ENCODE measurements around the gene RBBP4.
"Not testable (repeated sequence)": the region's sequence is repeated elsewhere in the genome, so short reads cannot be mapped to it uniquely, and the experiment has no call there.

The RBBP4 gene

DNA sequence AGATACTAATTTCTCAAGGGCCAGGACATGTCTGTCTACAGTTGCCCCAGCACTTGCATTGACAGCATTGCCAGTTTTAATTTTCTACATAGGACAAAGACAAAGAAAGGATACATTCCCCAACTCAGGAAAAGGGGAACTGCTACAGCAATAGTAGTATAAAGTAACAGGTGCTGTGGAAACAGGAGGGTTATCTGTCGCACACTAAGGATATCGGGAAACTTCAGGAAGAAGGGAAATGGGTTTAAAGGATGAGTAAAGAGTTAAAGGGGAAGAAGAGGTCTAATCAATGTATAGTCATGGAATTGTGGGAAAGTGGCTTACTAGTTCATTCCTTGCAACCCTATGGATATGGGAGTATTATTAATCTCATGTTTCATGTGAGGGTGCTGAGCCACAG lies 35.4 kb downstream of the RBBP4 start:
- DNase-seq (ENCODE audit: low spot score): no peak
- TF ChIP-seq, protein P1, sequence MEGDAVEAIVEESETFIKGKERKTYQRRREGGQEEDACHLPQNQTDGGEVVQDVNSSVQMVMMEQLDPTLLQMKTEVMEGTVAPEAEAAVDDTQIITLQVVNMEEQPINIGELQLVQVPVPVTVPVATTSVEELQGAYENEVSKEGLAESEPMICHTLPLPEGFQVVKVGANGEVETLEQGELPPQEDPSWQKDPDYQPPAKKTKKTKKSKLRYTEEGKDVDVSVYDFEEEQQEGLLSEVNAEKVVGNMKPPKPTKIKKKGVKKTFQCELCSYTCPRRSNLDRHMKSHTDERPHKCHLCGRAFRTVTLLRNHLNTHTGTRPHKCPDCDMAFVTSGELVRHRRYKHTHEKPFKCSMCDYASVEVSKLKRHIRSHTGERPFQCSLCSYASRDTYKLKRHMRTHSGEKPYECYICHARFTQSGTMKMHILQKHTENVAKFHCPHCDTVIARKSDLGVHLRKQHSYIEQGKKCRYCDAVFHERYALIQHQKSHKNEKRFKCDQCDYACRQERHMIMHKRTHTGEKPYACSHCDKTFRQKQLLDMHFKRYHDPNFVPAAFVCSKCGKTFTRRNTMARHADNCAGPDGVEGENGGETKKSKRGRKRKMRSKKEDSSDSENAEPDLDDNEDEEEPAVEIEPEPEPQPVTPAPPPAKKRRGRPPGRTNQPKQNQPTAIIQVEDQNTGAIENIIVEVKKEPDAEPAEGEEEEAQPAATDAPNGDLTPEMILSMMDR (IDR thresholded peaks at IDR 0.05; ENCODE audit: borderline replicate concordance, control extremely low read depth, extremely low read depth, insufficient read depth, missing control alignments): no peak
- in situ Hi-C loops (cut with MboI; ENCODE audit: low sequenced_read_pairs, unreplicated experiment): no loop called here

DNA sequence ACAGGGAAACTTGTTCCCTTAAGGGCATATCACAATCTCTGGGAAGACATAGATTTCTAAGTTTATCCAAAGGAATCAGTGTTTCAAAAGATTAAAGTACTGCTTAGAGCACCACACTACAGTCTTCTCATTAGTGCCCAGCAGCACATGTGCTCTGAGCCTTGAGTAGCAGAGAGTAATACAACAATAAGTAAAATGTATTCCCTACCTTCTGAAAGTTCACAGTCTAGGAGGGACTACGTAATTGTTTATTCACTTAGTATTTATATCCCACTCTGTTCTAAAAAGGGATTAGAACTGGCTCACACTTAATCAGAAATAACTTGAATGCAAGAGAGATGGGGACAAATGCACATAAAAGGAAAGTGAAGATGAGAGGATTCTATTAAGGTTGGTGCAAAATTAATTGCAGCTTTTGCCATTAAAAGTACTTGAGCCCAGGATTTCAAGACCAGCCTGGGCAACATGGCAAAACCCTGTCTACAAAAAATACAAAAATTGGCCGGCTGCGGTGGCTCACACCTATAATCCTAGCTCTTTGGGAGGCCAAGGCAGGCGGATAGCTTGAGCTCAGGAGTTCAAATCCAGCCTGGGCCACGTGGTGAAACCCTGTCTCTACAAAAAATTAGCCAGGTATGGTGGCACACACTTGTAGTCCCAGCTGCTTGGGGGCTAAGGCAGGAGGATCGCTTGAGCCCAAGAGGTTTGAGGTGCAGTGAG lies 42.6 kb downstream of the RBBP4 start:
- TF ChIP-seq, protein P1 (IDR thresholded peaks at IDR 0.05; ENCODE audit: borderline replicate concordance, control extremely low read depth, extremely low read depth, insufficient read depth, missing control alignments): no peak
- no peak for DNase-seq (ENCODE audit: low spot score)
- in situ Hi-C loops (cut with MboI; ENCODE audit: low sequenced_read_pairs, unreplicated experiment): no loop called here

- no peak for DNase-seq (ENCODE audit: low spot score)
- TF ChIP-seq, protein P1 (IDR thresholded peaks at IDR 0.05; ENCODE audit: borderline replicate concordance, control extremely low read depth, extremely low read depth, insufficient read depth, missing control alignments): no peak
- in situ Hi-C loops (cut with MboI; ENCODE audit: low sequenced_read_pairs, unreplicated experiment): no loop called here
Measured at GRCh38 chr1:32695098-32695904, 44.3 kb downstream of the RBBP4 start.

DNA sequence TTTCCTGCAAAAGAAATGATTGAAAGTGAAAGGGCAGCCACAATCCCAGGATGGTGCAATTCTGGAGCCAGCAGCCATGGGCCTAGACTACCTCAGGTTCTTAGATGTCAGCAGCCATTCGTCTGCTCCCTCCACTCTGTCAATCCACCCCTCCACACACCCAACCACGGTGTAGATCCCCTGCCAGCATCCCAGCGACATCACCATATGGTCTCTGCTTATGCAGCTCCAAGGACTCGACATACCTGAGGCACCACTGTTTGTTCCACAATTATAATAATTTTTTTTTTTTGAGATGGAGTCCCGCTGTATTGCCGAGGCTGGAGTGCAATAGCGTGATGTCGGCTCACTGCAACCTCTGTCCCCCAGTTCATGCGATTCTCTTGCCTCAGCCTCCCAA lies 45.0 kb downstream of the RBBP4 start:
- DNase-seq (ENCODE audit: low spot score): no peak
- in situ Hi-C loops (cut with MboI; ENCODE audit: low sequenced_read_pairs, unreplicated experiment): no loop called here
- TF ChIP-seq, protein P1 (IDR thresholded peaks at IDR 0.05; ENCODE audit: borderline replicate concordance, control extremely low read depth, extremely low read depth, insufficient read depth, missing control alignments): no peak

GRCh38 chr1:32696996-32697395 lies 46.0 kb downstream of the RBBP4 start:
- DNase-seq (ENCODE audit: low spot score); in situ Hi-C loops (cut with MboI; ENCODE audit: low sequenced_read_pairs, unreplicated experiment): not testable (repeated sequence)

- TF ChIP-seq, protein P1 (IDR thresholded peaks at IDR 0.05; ENCODE audit: borderline replicate concordance, control extremely low read depth, extremely low read depth, insufficient read depth, missing control alignments): no peak
- no peak for DNase-seq (ENCODE audit: low spot score)
- in situ Hi-C loops (cut with MboI; ENCODE audit: low sequenced_read_pairs, unreplicated experiment): no loop called here
Measured at GRCh38 chr1:32701421-32701911, 50.5 kb downstream of the RBBP4 start.
